IMR-90 (cell line): ENCODE data around the gene GBA3. TPM values are rescaled to one million over a fixed set of nuclear protein-coding genes. Genes with fewer than 3 reads are reported as not detected.

Source experiments
- ATAC-seq: fragments of 200-7000 bp; cut with Tn5 transposase; 2 replicates; pipeline ENCODE4 v1.9.1; 2020; ENCODE audit warnings: low read depth, mild to moderate bottlenecking, moderate library complexity
- BruUV-seq: library from RNA; stranded (reverse); fragments of 400-500 nt; replicated peaks from 2 replicates; lab custom pipeline; 2021; lab: Mats Ljungman, UMichigan
- CTCF ChIA-PET: fragments of 300-600 bp; formaldehyde crosslinking; extraction: SDS; loops from one replicate; lab custom pipeline; 2021; ENCODE audit warnings: antibody characterized with exemption; lab: Yijun Ruan, JAX
- POLR2A ChIA-PET: fragments of 300-600 bp; sonication (Branson Sonifier 250); formaldehyde crosslinking; loops from one replicate; lab custom pipeline; 2022; ENCODE audit warnings: antibody characterized with exemption; ENCODE audit not compliant: unreplicated experiment; lab: Charles Lee
- DNase-seq: peaks from one replicate; pipeline ENCODE4 v3.0.0; 2013
- H2AFZ ChIP-seq: replicated peaks from 2 replicates; pipeline ENCODE3; 2013; ENCODE audit warnings: low read length, mild to moderate bottlenecking; ENCODE audit not compliant: poor library complexity
- H2AK5ac ChIP-seq: 2 replicates; pipeline ENCODE4 v1.6.1; 2013; ENCODE audit warnings: low read depth, low read length, inconsistent platforms
- H2AK9ac ChIP-seq: replicated peaks from 2 replicates; pipeline ENCODE3; 2013; ENCODE audit warnings: mild to moderate bottlenecking, low read depth, low read length, moderate library complexity; ENCODE audit not compliant: poor library complexity
- H2BK120ac ChIP-seq: 2 replicates; pipeline ENCODE4 v1.6.1; 2013; ENCODE audit warnings: low read depth, low read length, inconsistent platforms
- H2BK15ac ChIP-seq: 3 replicates; pipeline ENCODE4 v1.6.1; 2013; ENCODE audit warnings: low read depth, low read length, inconsistent platforms
- H2BK20ac ChIP-seq: 2 replicates; pipeline ENCODE4 v1.6.1; 2013; ENCODE audit warnings: low read depth, mild to moderate bottlenecking, inconsistent platforms, low read length, moderate library complexity
- H2BK5ac ChIP-seq: 2 replicates; pipeline ENCODE4 v1.6.1; 2013; ENCODE audit warnings: mild to moderate bottlenecking, low read depth, low read length, inconsistent platforms; ENCODE audit not compliant: poor library complexity, severe bottlenecking
- H3K14ac ChIP-seq: replicated peaks from 2 replicates; pipeline ENCODE4 v1.6.1; 2013; ENCODE audit warnings: low read depth, low read length, inconsistent platforms
- H3K18ac ChIP-seq: 2 replicates; pipeline ENCODE4 v1.6.1; 2013; ENCODE audit warnings: low read depth, low read length, control low read depth
- H3K23ac ChIP-seq: 2 replicates; pipeline ENCODE4 v1.6.1; 2013; ENCODE audit warnings: low read depth, low read length, inconsistent platforms
- H3K27ac ChIP-seq: 2 replicates; pipeline ENCODE4 v1.5.1; 2013; ENCODE audit warnings: mild to moderate bottlenecking, control low read depth, low read length; ENCODE audit not compliant: insufficient read depth
- H3K27me3 ChIP-seq: 2 replicates; pipeline ENCODE4 v1.6.1; 2013; ENCODE audit warnings: low read length; ENCODE audit not compliant: control insufficient read depth, insufficient read depth
- H3K36me3 ChIP-seq: 2 replicates; pipeline ENCODE4 v1.6.1; 2013; ENCODE audit warnings: low read length, mixed read lengths; ENCODE audit not compliant: control insufficient read depth, insufficient read depth
- H3K4ac ChIP-seq: 2 replicates; pipeline ENCODE4 v1.6.1; 2013; ENCODE audit warnings: low read depth, low read length, inconsistent platforms
- H3K4me1 ChIP-seq: 2 replicates; pipeline ENCODE4 v1.6.1; 2013; ENCODE audit warnings: low read length, mixed read lengths; ENCODE audit not compliant: control insufficient read depth, insufficient read depth
- H3K4me2 ChIP-seq: 2 replicates; pipeline ENCODE4 v1.6.1; 2013; ENCODE audit warnings: low read depth, mild to moderate bottlenecking, control low read depth, low read length, moderate library complexity
- H3K4me3 ChIP-seq: 2 replicates; pipeline ENCODE4 v1.5.1; 2013; ENCODE audit warnings: low read depth, mild to moderate bottlenecking, control low read depth, low read length, moderate library complexity; ENCODE audit not compliant: insufficient read depth
- H3K56ac ChIP-seq: 2 replicates; pipeline ENCODE4 v1.6.1; 2013; ENCODE audit warnings: low read length, inconsistent platforms; ENCODE audit not compliant: insufficient read depth; ENCODE audit errors: extremely low read depth
- H3K79me1 ChIP-seq, 2 experiments: 2 replicates each; pipeline ENCODE4 v1.6.1; 2013; ENCODE audit warnings: low read length in 2 of 2, inconsistent platforms in 1 of 2, low read depth in 1 of 2
- H3K9ac ChIP-seq: 2 replicates; pipeline ENCODE4 v1.6.1; 2013; ENCODE audit warnings: low read depth, low read length, control low read depth
- H3K9me1 ChIP-seq: 2 replicates; pipeline ENCODE4 v1.6.1; 2013; ENCODE audit warnings: low read length, inconsistent platforms; ENCODE audit not compliant: insufficient read depth
- H3K9me3 ChIP-seq: 2 replicates; pipeline ENCODE4 v1.6.1; 2013; ENCODE audit warnings: low read length; ENCODE audit not compliant: control insufficient read depth, insufficient read depth
- H4K20me1 ChIP-seq: 2 replicates; pipeline ENCODE4 v1.6.1; 2013; ENCODE audit warnings: low read length, inconsistent platforms; ENCODE audit not compliant: insufficient read depth
- H4K5ac ChIP-seq: 2 replicates; pipeline ENCODE4 v1.6.1; 2013; ENCODE audit warnings: mild to moderate bottlenecking, low read depth, low read length, control low read depth
- H4K8ac ChIP-seq, 2 experiments: 2 replicates each; pipeline ENCODE4 v1.6.1; 2013; ENCODE audit warnings: low read depth in 2 of 2, low read length in 2 of 2, control low read depth in 1 of 2, inconsistent platforms in 1 of 2
- H4K91ac ChIP-seq: 2 replicates; pipeline ENCODE4 v1.6.1; 2013; ENCODE audit warnings: low read depth, low read length, inconsistent platforms; ENCODE audit not compliant: insufficient read depth
- BHLHE40 ChIP-seq: fragments of 150-350 bp; IDR thresholded peaks from 2 replicates; pipeline ENCODE4 v1.6.1; 2016; ENCODE audit warnings: mild to moderate bottlenecking, low read depth, low read length
- MAFK ChIP-seq: IDR thresholded peaks from 2 replicates; pipeline ENCODE4 v1.6.1; 2012; ENCODE audit warnings: low read depth, low read length, improper control_type of control experiment
- RCOR1 ChIP-seq: IDR thresholded peaks from 2 replicates; pipeline ENCODE4 v1.6.1; 2012; ENCODE audit warnings: mild to moderate bottlenecking, low read length, improper control_type of control experiment; ENCODE audit not compliant: insufficient replicate concordance
- dilution Hi-C: fragments of 300-500 bp; cut with HindIII; formaldehyde crosslinking; loops from one replicate; pipeline ENCODE4 v1.14.3; 2018; ENCODE audit warnings: low sequenced_read_pairs; ENCODE audit not compliant: unreplicated experiment
- in situ Hi-C: fragments of 300-500 bp; cut with MboI; formaldehyde crosslinking; loops from 3 replicates; pipeline ENCODE4 v1.14.3; 2019; ENCODE audit warnings: low sequenced_read_pairs, inconsistent platforms, mixed read lengths
- intact Hi-C: fragments of 100-400 bp; cut with micrococcal nuclease; formaldehyde crosslinking; loops from 2 replicates; pipeline ENCODE4 v1.10.0; 2022
- polyA plus RNA-seq, 3 experiments: library from polyadenylated mRNA; depleted of rRNA; stranded (reverse); fragments of >200 nt; gene quantifications; 2 replicates each; pipeline ENCODE4 v1.2.3, GENCODE V29; 2012; ENCODE audit warnings: low replicate concordance in 1 of 3
- total RNA-seq: library from RNA; depleted of rRNA; stranded (reverse); fragments of >200 nt; gene quantifications from 2 replicates; pipeline ENCODE4 v1.2.3, GENCODE V29; 2012

Gene GBA3
- total and polyA plus RNA-seq, 2 of the 4 experiments (the other 2 are of a cell fraction) = not detected

DNA sequence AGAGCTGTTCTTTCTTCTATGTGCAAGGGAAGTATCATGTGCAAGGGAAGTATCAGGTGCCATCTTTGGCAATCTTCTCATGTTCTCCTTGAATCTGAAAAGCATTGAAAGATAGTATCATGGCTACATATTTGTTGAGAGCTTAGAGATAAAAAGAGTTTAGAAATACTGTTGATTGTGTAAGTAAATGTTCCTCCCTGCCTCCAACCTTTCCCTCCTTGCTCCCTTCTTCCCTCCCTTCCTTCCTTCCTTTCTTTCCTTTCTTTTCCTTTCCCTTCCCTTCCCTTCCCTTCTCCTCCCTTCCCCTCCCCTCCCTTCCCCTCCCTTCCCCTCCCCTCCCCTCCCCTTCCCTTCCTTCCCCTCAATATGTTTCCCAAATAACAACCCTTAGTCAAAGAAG, 108.7 kb downstream of the GBA3 start:
- no peaks in the 10 kb centered on the region for H3K79me1 ChIP-seq
- H3K4me1 ChIP-seq = no peaks in the 10 kb centered on the region
- CTCF ChIA-PET = no interaction called here
- POLR2A ChIA-PET = no interaction called here
- H3K9ac ChIP-seq = no peak overlapping the region
- no peak overlapping the region for H2AFZ ChIP-seq
- no peaks in the 10 kb centered on the region; the same call in 1 of the 2 replicates for H3K9me3 ChIP-seq
- no peak overlapping the region for H2AK9ac ChIP-seq
- no peak overlapping the region for H2BK15ac ChIP-seq
- no peaks in the 10 kb centered on the region for H3K9me1 ChIP-seq
- H4K8ac ChIP-seq = no peak overlapping the region
- DNase-seq (no peak), ATAC-seq (no peak)
- BruUV-seq = no TSS peak
- no peaks in the 10 kb centered on the region for H3K27me3 ChIP-seq
- no peak overlapping the region for H3K14ac ChIP-seq
- TF ChIP-seq RCOR1 (no peak), BHLHE40 (no peak), MAFK (no peak)
- in situ Hi-C loops = no loop called here
- dilution Hi-C loops = no loop called here
- H3K27ac ChIP-seq = no peak overlapping the region
- no peak overlapping the region for H2BK120ac ChIP-seq
- H3K23ac ChIP-seq = no peak overlapping the region
- H4K20me1 ChIP-seq = no peaks in the 10 kb centered on the region
- no peaks in the 10 kb centered on the region for H3K36me3 ChIP-seq
- no peak overlapping the region for H3K4me2 ChIP-seq
- H4K5ac ChIP-seq = no peak overlapping the region
- H2BK20ac ChIP-seq = no peak overlapping the region
- H3K4ac ChIP-seq = no peak overlapping the region
- no peak overlapping the region for H2AK5ac ChIP-seq
- H3K4me3 ChIP-seq = no peak overlapping the region
- H3K18ac ChIP-seq = no peak overlapping the region
- no peak overlapping the region for H4K91ac ChIP-seq
- H3K56ac ChIP-seq = no peak overlapping the region
- intact Hi-C loops = no loop called here
- no peak overlapping the region for H2BK5ac ChIP-seq
